HEK293 (cell line): ENCODE data around the gene GRP.

Experiments
- CTCF ChIA-PET: fragments of 350-600 bp; formaldehyde crosslinking; extraction: SDS; loops from one replicate; lab custom pipeline; 2021; ENCODE audit warnings: antibody characterized with exemption; lab: Yijun Ruan, JAX
- POLR2A ChIA-PET: fragments of 300-600 bp; formaldehyde crosslinking; extraction: SDS; loops from one replicate; lab custom pipeline; 2020; ENCODE audit warnings: antibody characterized with exemption, inconsistent platforms; lab: Yijun Ruan, JAX
- H3K27ac ChIP-seq: fragments of 200-500 bp; sonication (Bioruptor generic); 2 replicates; pipeline ENCODE4 v1.5.1; 2014; ENCODE audit warnings: low read depth, low read length, control low read depth, inconsistent platforms; ENCODE audit errors: extremely low read depth
- H3K36me3 ChIP-seq, 2 experiments: fragments of 200-500 bp in 1 of 2; sonication (Bioruptor generic) in 1 of 2; 1 replicate in 1 of 2; 2 replicates in 1 of 2; pipeline ENCODE4 v1.5.1; 2014 to 2017; ENCODE audit warnings: inconsistent platforms in 2 of 2, low read length in 2 of 2; ENCODE audit not compliant: control insufficient read depth in 2 of 2, insufficient read depth in 1 of 2
- H3K4me1 ChIP-seq: fragments of 200-500 bp; sonication (Bioruptor generic); 2 replicates; pipeline ENCODE4 v1.5.1; 2014; ENCODE audit warnings: mild to moderate bottlenecking, low read length, inconsistent platforms; ENCODE audit not compliant: control insufficient read depth, insufficient read depth
- H3K4me3 ChIP-seq: 2 replicates; pipeline ENCODE4 v1.5.1; 2011; ENCODE audit warnings: low read depth, mild to moderate bottlenecking, control low read depth, low read length, moderate library complexity
- H3K9me3 ChIP-seq: fragments of 200-500 bp; sonication (Bioruptor generic); 2 replicates; pipeline ENCODE4 v1.5.1; 2014; ENCODE audit warnings: low read depth, low read length, inconsistent platforms; ENCODE audit not compliant: control insufficient read depth, insufficient read depth
- GFI1B ChIP-seq: fragments of 450-650 bp; formaldehyde crosslinking; IDR thresholded peaks from 2 replicates; pipeline ENCODE4 v1.5.1; 2016; ENCODE audit warnings: missing biosample characterization, missing genetic modification characterization
- GLI4 ChIP-seq: fragments of 450-650 bp; formaldehyde crosslinking; IDR thresholded peaks from 2 replicates; pipeline ENCODE4 v1.5.1; 2016; ENCODE audit warnings: missing biosample characterization, missing genetic modification characterization
- GLIS1 ChIP-seq: fragments of 450-650 bp; formaldehyde crosslinking; IDR thresholded peaks from 2 replicates; pipeline ENCODE4 v1.5.1; 2016; ENCODE audit warnings: missing biosample characterization, missing genetic modification characterization
- GLIS2 ChIP-seq: fragments of 450-650 bp; formaldehyde crosslinking; IDR thresholded peaks from 2 replicates; pipeline ENCODE4 v1.5.1; 2016; ENCODE audit warnings: missing biosample characterization, missing genetic modification characterization
- KLF16 ChIP-seq: fragments of 450-650 bp; formaldehyde crosslinking; IDR thresholded peaks from 2 replicates; pipeline ENCODE4 v1.5.1; 2017; ENCODE audit warnings: missing biosample characterization, missing genetic modification characterization
- OSR2 ChIP-seq: fragments of 450-650 bp; formaldehyde crosslinking; IDR thresholded peaks from 2 replicates; pipeline ENCODE4 v1.5.1; 2016; ENCODE audit warnings: missing biosample characterization, missing genetic modification characterization
- PBX3 ChIP-seq: sonication (generic); formaldehyde crosslinking; IDR thresholded peaks from 2 replicates; pipeline ENCODE4 v1.8.1; 2022; ENCODE audit warnings: mild to moderate bottlenecking, moderate library complexity, missing genetic modification reagents
- PRDM6 ChIP-seq: fragments of 450-650 bp; formaldehyde crosslinking; IDR thresholded peaks from 2 replicates; pipeline ENCODE4 v1.5.1; 2017; ENCODE audit warnings: missing biosample characterization, missing genetic modification characterization
- WT1 ChIP-seq: fragments of 450-650 bp; formaldehyde crosslinking; IDR thresholded peaks from 2 replicates; pipeline ENCODE4 v1.5.1; 2016; ENCODE audit warnings: missing biosample characterization, missing genetic modification characterization
- ZBTB6 ChIP-seq: fragments of 450-650 bp; formaldehyde crosslinking; IDR thresholded peaks from 2 replicates; pipeline ENCODE4 v1.5.1; 2017; ENCODE audit warnings: missing biosample characterization, missing genetic modification characterization
- ZNF146 ChIP-seq: fragments of 450-650 bp; formaldehyde crosslinking; IDR thresholded peaks from 2 replicates; pipeline ENCODE4 v1.5.1; 2016; ENCODE audit warnings: missing biosample characterization, missing genetic modification characterization
- ZNF175 ChIP-seq: fragments of 450-650 bp; formaldehyde crosslinking; IDR thresholded peaks from 2 replicates; pipeline ENCODE4 v1.5.1; 2016; ENCODE audit warnings: missing biosample characterization, missing genetic modification characterization
- ZNF394 ChIP-seq: fragments of 450-650 bp; formaldehyde crosslinking; IDR thresholded peaks from 2 replicates; pipeline ENCODE4 v1.5.1; 2016; ENCODE audit warnings: missing biosample characterization, missing genetic modification characterization, mild to moderate bottlenecking, moderate library complexity, borderline replicate concordance
- ZNF561 ChIP-seq: fragments of 450-650 bp; IDR thresholded peaks from 2 replicates; pipeline ENCODE4 v1.5.1; 2018; ENCODE audit warnings: missing biosample characterization, missing genetic modification characterization, borderline replicate concordance
- ZNF621 ChIP-seq: fragments of 450-650 bp; formaldehyde crosslinking; IDR thresholded peaks from 2 replicates; pipeline ENCODE4 v1.5.1; 2017; ENCODE audit warnings: missing biosample characterization, missing genetic modification characterization
- ZNF626 ChIP-seq: fragments of 450-650 bp; sonication (Bioruptor Pico); formaldehyde crosslinking; IDR thresholded peaks from 2 replicates; pipeline ENCODE4 v1.5.1; 2018; ENCODE audit warnings: missing biosample characterization, missing genetic modification characterization, inconsistent platforms
- ZNF658 ChIP-seq: fragments of 450-650 bp; formaldehyde crosslinking; IDR thresholded peaks from 2 replicates; pipeline ENCODE4; 2016; ENCODE audit warnings: missing biosample characterization, missing genetic modification characterization
- ZNF830 ChIP-seq: fragments of 450-650 bp; IDR thresholded peaks from 2 replicates; pipeline ENCODE4 v1.5.0; 2018; ENCODE audit warnings: missing biosample characterization, missing genetic modification characterization, low read depth, mild to moderate bottlenecking, moderate library complexity
- ZNF843 ChIP-seq: fragments of 450-650 bp; formaldehyde crosslinking; IDR thresholded peaks from 2 replicates; pipeline ENCODE4 v1.5.1; 2016; ENCODE audit warnings: missing biosample characterization, missing genetic modification characterization
- TF ChIP-seq, protein P1 (sequence below): fragments of 450-650 bp; formaldehyde crosslinking; IDR thresholded peaks from 2 replicates; pipeline ENCODE4 v1.5.1; 2016; ENCODE audit warnings: missing biosample characterization, missing genetic modification characterization
- TF ChIP-seq, protein P2 (sequence below): fragments of 450-650 bp; formaldehyde crosslinking; IDR thresholded peaks from 2 replicates; pipeline ENCODE4 v1.5.1; 2016; ENCODE audit warnings: missing biosample characterization, missing genetic modification characterization
- TF ChIP-seq, protein P3 (sequence below): fragments of 450-650 bp; formaldehyde crosslinking; IDR thresholded peaks from 2 replicates; pipeline ENCODE4 v1.5.1; 2016; ENCODE audit warnings: missing biosample characterization, missing genetic modification characterization

Gene GRP

GRCh38 chr18:59278793-59279192, 58.8 kb downstream of the GRP start (continued):
- TF ChIP-seq, protein P1, sequence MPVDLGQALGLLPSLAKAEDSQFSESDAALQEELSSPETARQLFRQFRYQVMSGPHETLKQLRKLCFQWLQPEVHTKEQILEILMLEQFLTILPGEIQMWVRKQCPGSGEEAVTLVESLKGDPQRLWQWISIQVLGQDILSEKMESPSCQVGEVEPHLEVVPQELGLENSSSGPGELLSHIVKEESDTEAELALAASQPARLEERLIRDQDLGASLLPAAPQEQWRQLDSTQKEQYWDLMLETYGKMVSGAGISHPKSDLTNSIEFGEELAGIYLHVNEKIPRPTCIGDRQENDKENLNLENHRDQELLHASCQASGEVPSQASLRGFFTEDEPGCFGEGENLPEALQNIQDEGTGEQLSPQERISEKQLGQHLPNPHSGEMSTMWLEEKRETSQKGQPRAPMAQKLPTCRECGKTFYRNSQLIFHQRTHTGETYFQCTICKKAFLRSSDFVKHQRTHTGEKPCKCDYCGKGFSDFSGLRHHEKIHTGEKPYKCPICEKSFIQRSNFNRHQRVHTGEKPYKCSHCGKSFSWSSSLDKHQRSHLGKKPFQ (tag by site-specific recombination): no peak
- TF ChIP-seq, protein P2, sequence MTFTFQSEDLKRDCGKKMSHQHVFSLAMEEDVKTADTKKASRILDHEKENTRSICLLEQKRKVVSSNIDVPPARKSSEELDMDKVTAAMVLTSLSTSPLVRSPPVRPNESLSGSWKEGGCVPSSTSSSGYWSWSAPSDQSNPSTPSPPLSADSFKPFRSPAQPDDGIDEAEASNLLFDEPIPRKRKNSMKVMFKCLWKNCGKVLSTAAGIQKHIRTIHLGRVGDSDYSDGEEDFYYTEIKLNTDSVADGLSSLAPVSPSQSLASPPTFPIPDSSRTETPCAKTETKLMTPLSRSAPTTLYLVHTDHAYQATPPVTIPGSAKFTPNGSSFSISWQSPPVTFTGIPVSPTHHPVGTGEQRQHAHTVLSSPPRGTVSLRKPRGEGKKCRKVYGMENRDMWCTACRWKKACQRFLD (tag by site-specific recombination): no peak
- no peak for TF ChIP-seq PBX3 (CRISPR knock-in tag)
- no peak for TF ChIP-seq ZNF146
- TF ChIP-seq GFI1B (tag by site-specific recombination): no peak
- TF ChIP-seq KLF16 (tag by site-specific recombination): no peak
- no peak for TF ChIP-seq ZNF626 (tag by site-specific recombination)
- TF ChIP-seq ZNF621 (tag by site-specific recombination): no peak

DNA sequence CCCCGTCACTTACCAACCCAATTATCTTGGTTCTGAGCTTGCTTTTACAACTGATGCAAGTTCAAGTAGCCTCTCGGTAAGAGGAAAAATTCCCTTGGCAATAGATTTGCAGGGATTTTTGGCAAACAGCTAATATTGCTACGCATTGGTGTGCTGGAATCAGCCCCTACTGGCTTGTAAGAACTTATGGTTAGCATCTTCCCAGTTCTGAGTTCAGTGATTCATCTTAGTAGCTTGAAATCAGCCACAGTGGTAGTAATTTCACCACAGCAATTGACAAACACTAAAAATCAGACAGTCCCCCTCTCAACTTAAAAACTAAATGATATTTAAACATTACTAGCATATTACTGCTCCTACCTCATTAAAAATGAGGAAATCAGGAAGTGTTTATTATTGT, 59.2 kb downstream of the GRP start:
- POLR2A ChIA-PET: no interaction called here
- CTCF ChIA-PET: interaction anchor here (0.7 to 2.6 kb wide), 3 partner anchors 9 to 123 kb away, joined by 4 to 12 read pairs (median 6); no protein-coding TSS in a partner anchor

DNA sequence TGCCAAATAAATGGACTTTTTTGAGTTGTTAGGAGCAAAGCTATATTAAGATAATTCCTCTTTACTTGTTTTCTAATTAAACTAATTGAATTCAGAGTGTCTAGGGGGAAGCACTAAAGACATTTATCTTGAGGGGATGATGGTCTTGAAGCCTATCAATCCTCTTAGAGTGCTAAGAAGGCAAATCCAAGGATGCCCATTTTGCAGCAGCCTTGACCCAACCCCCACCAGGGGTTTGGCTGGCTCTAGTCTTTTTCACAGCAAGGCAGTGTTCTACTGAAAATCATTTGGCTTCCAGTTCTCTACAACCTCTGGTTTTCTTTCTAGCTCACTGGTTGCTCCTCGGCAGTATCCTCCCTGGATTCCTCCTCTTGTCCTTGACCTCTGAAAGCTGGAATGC, 59.8 kb downstream of the GRP start:
- ChIA-PET POLR2A (no interaction called here), CTCF (interaction anchor here (1.3 to 2.6 kb wide), 3 partner anchors 16 to 123 kb away, joined by 3 to 12 read pairs (median 6); no protein-coding TSS in a partner anchor)

More for the DNA sequence above, 59.2 kb downstream of the GRP start:
- Histone ChIP-seq H3K9me3 (no peaks in the 10 kb centered on the region), H3K27ac (no peak overlapping the region), H3K4me1 (peaks cover 5% of the 10 kb centered on the region; the same call in 1 of the 2 replicates), H3K36me3 (no peaks in the 10 kb centered on the region), H3K4me3 (no peak overlapping the region)
- TF ChIP-seq ZNF394: no peak
- TF ChIP-seq WT1 (tag by site-specific recombination): no peak
- TF ChIP-seq GLI4 (tag by site-specific recombination): no peak
- no peak for TF ChIP-seq GLIS2 (tag by site-specific recombination)
- no peak for TF ChIP-seq ZNF175 (tag by site-specific recombination)
- no peak for TF ChIP-seq ZBTB6 (tag by site-specific recombination)
- TF ChIP-seq, protein P3, sequence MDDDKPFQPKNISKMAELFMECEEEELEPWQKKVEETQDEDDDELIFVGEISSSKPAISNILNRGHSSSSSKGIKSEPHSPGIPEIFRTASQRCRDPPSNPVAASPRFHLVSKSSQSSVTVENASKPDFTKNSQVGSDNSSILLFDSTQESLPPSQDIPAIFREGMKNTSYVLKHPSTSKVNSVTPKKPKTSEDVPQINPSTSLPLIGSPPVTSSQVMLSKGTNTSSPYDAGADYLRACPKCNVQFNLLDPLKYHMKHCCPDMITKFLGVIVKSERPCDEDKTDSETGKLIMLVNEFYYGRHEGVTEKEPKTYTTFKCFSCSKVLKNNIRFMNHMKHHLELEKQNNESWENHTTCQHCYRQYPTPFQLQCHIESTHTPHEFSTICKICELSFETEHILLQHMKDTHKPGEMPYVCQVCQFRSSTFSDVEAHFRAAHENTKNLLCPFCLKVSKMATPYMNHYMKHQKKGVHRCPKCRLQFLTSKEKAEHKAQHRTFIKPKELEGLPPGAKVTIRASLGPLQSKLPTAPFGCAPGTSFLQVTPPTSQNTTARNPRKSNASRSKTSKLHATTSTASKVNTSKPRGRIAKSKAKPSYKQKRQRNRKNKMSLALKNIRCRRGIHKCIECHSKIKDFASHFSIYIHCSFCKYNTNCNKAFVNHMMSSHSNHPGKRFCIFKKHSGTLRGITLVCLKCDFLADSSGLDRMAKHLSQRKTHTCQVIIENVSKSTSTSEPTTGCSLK (tag by site-specific recombination): no peak
- no peak for TF ChIP-seq ZNF561 (tag by site-specific recombination)

More for the DNA sequence above, 59.8 kb downstream of the GRP start:
- Histone ChIP-seq H3K4me3 (no peak overlapping the region), H3K4me1 (peaks cover 5% of the 10 kb centered on the region; the same call in 1 of the 2 replicates), H3K36me3 (no peaks in the 10 kb centered on the region), H3K27ac (no peak overlapping the region), H3K9me3 (no peaks in the 10 kb centered on the region)
- 0 out of 2 replicates have a peak, but pooled peaks have one; percentile 7 for TF ChIP-seq PRDM6 (tag by site-specific recombination)
- no peak for TF ChIP-seq OSR2
- no peak for TF ChIP-seq ZNF658 (tag by site-specific recombination)
- TF ChIP-seq GLIS1 (tag by site-specific recombination): no peak
- no peak for TF ChIP-seq ZNF843 (tag by site-specific recombination)
- no peak for TF ChIP-seq ZNF830 (tag by site-specific recombination)
